OCI-LY3 (cell line): ENCODE measurements around the gene TRIM2.

ENCODE experiments used
- H2AFZ ChIP-seq: fragments of 200-600, 300-600 bp; shearing (Covaris generic); 2 replicates; pipeline ENCODE4 v1.6.0; 2014; ENCODE audit warnings: antibody characterized with exemption, low read depth, low read length
- H3K27ac ChIP-seq: fragments of 200-600, 300-600 bp; sonication (generic); 2 replicates; pipeline ENCODE4 v1.5.1; 2014; ENCODE audit warnings: mild to moderate bottlenecking, low read length, moderate library complexity, mixed read lengths
- H3K27me3 ChIP-seq: fragments of 200-600, 300-600 bp; sonication (generic); 2 replicates; pipeline ENCODE4 v1.6.1; 2014; ENCODE audit warnings: low read depth, low read length, mixed read lengths
- H3K36me3 ChIP-seq: fragments of 200-600, 300-600 bp; sonication (generic); replicated peaks from 2 replicates; pipeline ENCODE3; 2014; ENCODE audit warnings: low read depth, low read length, mixed read lengths
- H3K4me1 ChIP-seq: fragments of 300-600, 200-600 bp; sonication (generic); 2 replicates; pipeline ENCODE4 v1.6.1; 2014; ENCODE audit warnings: low read length, mixed read lengths
- H3K4me2 ChIP-seq: fragments of 200-600, 300-600 bp; sonication (generic); 2 replicates; pipeline ENCODE4 v1.6.1; 2014; ENCODE audit warnings: low read length, mixed read lengths
- H3K4me3 ChIP-seq: fragments of 300-600, 200-600 bp; sonication (generic); 2 replicates; pipeline ENCODE4 v1.5.1; 2014; ENCODE audit warnings: antibody characterized with exemption, mild to moderate bottlenecking, low read length, moderate library complexity
- H3K79me2 ChIP-seq: fragments of 300-600, 200-600 bp; shearing (Covaris generic); 2 replicates; pipeline ENCODE4 v1.6.1; 2014; ENCODE audit warnings: mild to moderate bottlenecking, low read length, mixed read lengths
- H3K9ac ChIP-seq: fragments of 300-600, 200-600 bp; shearing (Covaris generic); 2 replicates; pipeline ENCODE4 v1.6.0; 2014; ENCODE audit warnings: mild to moderate bottlenecking, low read length, moderate library complexity
- H3K9me3 ChIP-seq: fragments of 200-600, 300-600 bp; shearing (Covaris generic); 2 replicates; pipeline ENCODE4 v1.6.1; 2014; ENCODE audit warnings: low read length, mixed read lengths; ENCODE audit not compliant: insufficient read depth
- H4K20me1 ChIP-seq: fragments of 200-600, 300-600 bp; sonication (generic); 2 replicates; pipeline ENCODE4 v1.6.1; 2016; ENCODE audit warnings: low read length, mixed read lengths; ENCODE audit not compliant: insufficient read depth
- EZH2phosphoT487 ChIP-seq: fragments of 200-600 bp; shearing (Covaris generic); IDR thresholded peaks from 2 replicates; pipeline ENCODE4 v1.6.1; 2018; ENCODE audit warnings: antibody characterized with exemption, mixed run types, low read depth
- TF ChIP-seq, protein P1 (sequence below): fragments of 200-600, 300-600 bp; sonication (generic); IDR thresholded peaks from 2 replicates; pipeline ENCODE4 v1.5.1; 2014; ENCODE audit warnings: antibody characterized with exemption, low read length, low read depth

The TRIM2 gene

DNA sequence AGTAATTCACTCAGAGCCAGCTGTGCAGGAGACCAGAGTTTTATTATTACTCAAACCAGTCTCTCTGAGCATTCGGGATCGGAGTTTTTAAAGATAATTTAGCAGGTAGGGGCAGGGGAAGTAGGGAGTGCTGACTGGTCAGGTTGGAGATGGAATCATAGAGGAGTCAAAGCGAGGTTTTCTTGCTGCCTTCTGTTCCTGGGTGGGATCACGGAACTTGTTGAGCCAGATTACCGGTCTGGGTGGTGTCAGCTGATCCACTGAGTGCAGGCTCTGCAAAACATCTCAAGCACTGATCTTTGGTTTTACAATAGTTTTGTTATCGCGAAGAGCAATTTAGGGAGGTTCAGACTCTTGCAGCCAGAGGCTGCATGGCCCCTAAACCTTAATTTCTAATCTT, 63.6 kb downstream of the TRIM2 start:
- Histone ChIP-seq H3K4me1 (no peaks in the 10 kb centered on the region), H2AFZ (no peak overlapping the region), H3K9ac (no peak overlapping the region), H3K27me3 (no peaks in the 10 kb centered on the region), H3K36me3 (no peaks in the 10 kb centered on the region), H3K79me2 (no peaks in the 10 kb centered on the region), H3K27ac (no peak overlapping the region), H3K4me2 (no peak overlapping the region), H4K20me1 (no peaks in the 10 kb centered on the region), H3K4me3 (no peak overlapping the region), H3K9me3 (no peaks in the 10 kb centered on the region)
- no peak for TF ChIP-seq EZH2phosphoT487
- TF ChIP-seq, protein P1, sequence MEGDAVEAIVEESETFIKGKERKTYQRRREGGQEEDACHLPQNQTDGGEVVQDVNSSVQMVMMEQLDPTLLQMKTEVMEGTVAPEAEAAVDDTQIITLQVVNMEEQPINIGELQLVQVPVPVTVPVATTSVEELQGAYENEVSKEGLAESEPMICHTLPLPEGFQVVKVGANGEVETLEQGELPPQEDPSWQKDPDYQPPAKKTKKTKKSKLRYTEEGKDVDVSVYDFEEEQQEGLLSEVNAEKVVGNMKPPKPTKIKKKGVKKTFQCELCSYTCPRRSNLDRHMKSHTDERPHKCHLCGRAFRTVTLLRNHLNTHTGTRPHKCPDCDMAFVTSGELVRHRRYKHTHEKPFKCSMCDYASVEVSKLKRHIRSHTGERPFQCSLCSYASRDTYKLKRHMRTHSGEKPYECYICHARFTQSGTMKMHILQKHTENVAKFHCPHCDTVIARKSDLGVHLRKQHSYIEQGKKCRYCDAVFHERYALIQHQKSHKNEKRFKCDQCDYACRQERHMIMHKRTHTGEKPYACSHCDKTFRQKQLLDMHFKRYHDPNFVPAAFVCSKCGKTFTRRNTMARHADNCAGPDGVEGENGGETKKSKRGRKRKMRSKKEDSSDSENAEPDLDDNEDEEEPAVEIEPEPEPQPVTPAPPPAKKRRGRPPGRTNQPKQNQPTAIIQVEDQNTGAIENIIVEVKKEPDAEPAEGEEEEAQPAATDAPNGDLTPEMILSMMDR, result no peak

DNA sequence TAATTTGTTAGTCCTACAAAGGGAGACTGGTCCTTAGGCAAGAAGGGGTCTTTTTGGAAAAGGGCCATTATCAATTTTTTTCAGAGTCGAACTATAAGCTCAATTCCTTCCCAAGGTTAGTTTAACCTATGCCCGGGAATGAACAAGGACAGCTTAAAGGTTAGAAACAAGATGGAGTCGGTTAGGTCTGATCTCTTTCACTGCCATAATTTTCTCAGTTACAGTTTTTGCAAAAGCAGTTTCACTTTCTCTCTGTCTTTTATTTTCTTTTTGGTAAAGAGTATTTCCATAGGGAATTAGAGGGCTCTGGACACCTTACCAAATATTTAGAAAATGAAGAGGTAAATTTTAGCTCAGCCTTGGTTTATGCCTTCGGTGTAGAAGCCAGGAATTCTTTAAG, 64.1 kb downstream of the TRIM2 start:
- Histone ChIP-seq H3K9ac (no peak overlapping the region), H3K4me3 (no peak overlapping the region)

DNA sequence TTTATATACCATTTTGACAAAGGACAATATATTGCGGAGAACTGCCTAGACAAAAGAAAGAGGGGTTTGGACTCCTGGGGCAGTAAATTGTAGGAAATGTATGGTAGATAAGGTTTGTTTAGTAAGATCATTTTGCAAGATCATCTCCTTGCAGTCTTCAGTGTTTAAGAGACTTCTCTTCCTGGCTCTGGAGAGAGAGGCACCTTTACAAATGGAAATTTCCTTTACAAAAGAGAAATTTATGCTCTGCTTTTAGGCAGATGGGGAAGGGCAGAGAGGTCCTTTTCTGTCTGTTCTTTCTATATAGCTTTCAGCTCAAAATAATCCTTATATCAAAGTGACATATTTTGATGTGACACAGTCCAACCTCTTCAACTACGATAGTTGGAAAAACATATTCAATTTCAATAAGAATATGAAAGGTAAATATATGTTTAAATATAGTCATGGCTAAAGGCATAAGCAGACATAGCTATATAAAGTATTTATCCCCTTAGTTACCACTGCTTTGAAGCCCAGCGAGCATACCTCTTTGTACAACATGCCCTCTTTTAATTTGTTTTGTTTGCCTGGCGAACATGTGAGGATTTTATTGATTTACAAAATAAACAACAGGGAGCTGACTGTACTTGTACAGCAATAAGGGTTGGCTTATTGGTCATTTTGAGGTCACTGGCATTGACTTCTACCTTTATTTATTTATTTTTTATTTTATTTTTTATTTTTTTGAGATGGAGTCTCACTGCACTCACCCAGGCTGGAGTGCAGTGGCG, 65.2 kb downstream of the TRIM2 start:
- Histone ChIP-seq H2AFZ (no peak overlapping the region), H3K9ac (no peak overlapping the region), H3K9me3 (no peaks in the 10 kb centered on the region), H3K36me3 (peaks cover 3% of the 10 kb centered on the region), H4K20me1 (no peaks in the 10 kb centered on the region), H3K4me2 (no peak overlapping the region), H3K4me3 (no peak overlapping the region), H3K27ac (no peak overlapping the region), H3K79me2 (no peaks in the 10 kb centered on the region), H3K4me1 (no peaks in the 10 kb centered on the region), H3K27me3 (no peaks in the 10 kb centered on the region)
- TF ChIP-seq EZH2phosphoT487, result no peak
- TF ChIP-seq, protein P1, result no peak

More for the DNA sequence above, 64.1 kb downstream of the TRIM2 start:
- no peak overlapping the region for H2AFZ ChIP-seq
- no peaks in the 10 kb centered on the region for H3K9me3 ChIP-seq
- no peaks in the 10 kb centered on the region for H4K20me1 ChIP-seq
- TF ChIP-seq, protein P1, result no peak
- TF ChIP-seq EZH2phosphoT487, result no peak
- no peaks in the 10 kb centered on the region for H3K27me3 ChIP-seq
- no peaks in the 10 kb centered on the region for H3K79me2 ChIP-seq
- no peak overlapping the region for H3K27ac ChIP-seq
- no peaks in the 10 kb centered on the region for H3K36me3 ChIP-seq
- peak overlapping the region; percentile 14; the same call in 1 of the 2 replicates for H3K4me2 ChIP-seq
- no peaks in the 10 kb centered on the region for H3K4me1 ChIP-seq

DNA sequence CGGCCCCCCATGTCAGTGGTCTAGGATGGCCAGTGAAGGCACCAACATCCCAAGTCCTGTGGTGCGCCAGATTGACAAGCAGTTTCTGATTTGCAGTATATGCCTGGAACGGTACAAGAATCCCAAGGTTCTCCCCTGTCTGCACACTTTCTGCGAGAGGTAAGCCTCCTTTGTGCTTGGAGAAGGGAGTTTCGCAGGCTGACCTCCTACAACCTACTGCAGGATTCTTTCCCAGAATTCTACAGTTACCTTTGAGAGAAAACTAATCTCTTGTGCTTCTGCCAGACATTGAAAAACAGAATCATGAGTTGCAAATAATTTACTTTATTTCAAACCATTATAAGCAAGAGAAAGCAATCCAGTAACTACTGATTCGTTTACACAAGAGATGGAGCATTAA, 66.1 kb downstream of the TRIM2 start:
- no peak for TF ChIP-seq EZH2phosphoT487
- TF ChIP-seq, protein P1, result no peak
- H3K36me3 ChIP-seq, result peaks cover 3% of the 10 kb centered on the region
- H3K79me2 ChIP-seq, result no peaks in the 10 kb centered on the region
- no peaks in the 10 kb centered on the region for H3K9me3 ChIP-seq
- H3K27me3 ChIP-seq, result no peaks in the 10 kb centered on the region
- H3K9ac ChIP-seq, result no peak overlapping the region
- H3K4me3 ChIP-seq, result no peak overlapping the region
- no peak overlapping the region for H3K27ac ChIP-seq
- no peak overlapping the region for H3K4me2 ChIP-seq
- H3K4me1 ChIP-seq, result 0 out of 2 replicates have a peak, but pooled peaks cover 3% of the 10 kb centered on the region
- 0 out of 2 replicates have a peak, but pooled peaks cover 6% of the 10 kb centered on the region for H4K20me1 ChIP-seq
- no peak overlapping the region for H2AFZ ChIP-seq
